Measurements from ENCODE around the gene PLIN4. TPM values are rescaled to one million over a fixed set of nuclear protein-coding genes. Genes with fewer than 3 reads are reported as not detected.
"Not testable (repeated sequence)": the region's sequence is repeated elsewhere in the genome, so short reads cannot be mapped to it uniquely, and the experiment has no call there.

Gene PLIN4
- total RNA-seq, 2 donors from 2014 or later: not detected

DNA sequence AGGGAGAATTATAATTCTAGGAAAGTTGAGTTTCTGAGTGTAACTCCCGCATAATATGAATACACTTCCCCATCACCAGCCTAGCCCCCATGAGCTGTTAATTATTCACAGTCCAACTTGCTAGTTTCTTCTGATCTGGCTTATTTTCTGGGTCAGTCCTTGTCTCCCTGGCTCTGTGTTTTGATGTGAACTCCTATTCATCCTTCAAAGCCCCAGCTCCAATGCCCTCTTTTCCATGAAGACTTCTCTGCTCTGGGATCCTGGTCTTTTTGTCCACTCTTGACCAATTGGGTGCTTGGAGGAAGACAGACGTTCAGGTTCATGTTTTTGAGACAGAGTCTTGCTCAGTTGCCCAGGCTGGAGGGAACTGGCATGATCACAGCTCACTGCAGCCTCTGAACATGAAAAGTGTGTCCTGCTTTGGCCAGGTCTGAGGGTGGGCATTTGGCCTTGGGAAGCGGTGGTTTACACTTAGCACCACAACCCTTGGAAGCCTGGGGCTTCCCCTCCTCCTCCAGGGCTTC is 20.9 kb upstream of the PLIN4 start:
- H3K27me3 Mint-ChIP-seq: peaks cover 7 to 10% of the 10 kb centered on the region in 2 donors
- DNase-seq (ENCODE audit: low spot score) (no peak), ATAC-seq (no peak)
- H3K4me1 Mint-ChIP-seq (ENCODE audit: low read depth in 2 of 2): peaks cover 0 to 9% of the 10 kb centered on the region in 2 donors
- no peaks in the 10 kb centered on the region for H3K9me3 Mint-ChIP-seq
- H3K4me3 Mint-ChIP-seq: no peak overlapping the region
- no peak overlapping the region for H3K27ac Mint-ChIP-seq
- no peaks in the 10 kb centered on the region for H3K36me3 Mint-ChIP-seq

DNA sequence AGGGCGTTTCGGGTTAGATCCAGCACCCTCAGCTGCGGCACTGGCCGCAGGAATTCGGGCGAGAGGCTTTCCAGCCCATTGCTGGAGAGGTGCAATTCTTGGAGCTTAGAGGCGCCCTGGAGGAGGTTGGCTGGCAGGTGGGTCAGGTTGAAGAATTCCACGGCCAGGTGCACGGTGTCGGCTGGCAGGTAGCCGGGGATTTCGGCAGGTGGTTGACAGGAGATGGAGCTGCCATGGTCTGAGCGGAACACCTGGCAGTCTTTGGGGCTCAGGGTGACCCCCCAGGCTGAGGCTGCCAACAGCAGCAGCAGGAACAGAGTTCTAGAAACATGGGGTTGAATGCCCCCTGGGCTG is 20.3 kb upstream of the PLIN4 start:
- Mint-ChIP-seq H3K36me3 (no peaks in the 10 kb centered on the region), H3K27ac (no peak overlapping the region), H3K27me3 (peaks cover 7 to 10% of the 10 kb centered on the region in 2 donors), H3K4me1 (ENCODE audit: low read depth in 2 of 2) (peaks cover 0 to 9% of the 10 kb centered on the region in 2 donors), H3K9me3 (no peaks in the 10 kb centered on the region), H3K4me3 (no peak overlapping the region)
- no peak for ATAC-seq
- DNase-seq (ENCODE audit: low spot score): no peak

DNA sequence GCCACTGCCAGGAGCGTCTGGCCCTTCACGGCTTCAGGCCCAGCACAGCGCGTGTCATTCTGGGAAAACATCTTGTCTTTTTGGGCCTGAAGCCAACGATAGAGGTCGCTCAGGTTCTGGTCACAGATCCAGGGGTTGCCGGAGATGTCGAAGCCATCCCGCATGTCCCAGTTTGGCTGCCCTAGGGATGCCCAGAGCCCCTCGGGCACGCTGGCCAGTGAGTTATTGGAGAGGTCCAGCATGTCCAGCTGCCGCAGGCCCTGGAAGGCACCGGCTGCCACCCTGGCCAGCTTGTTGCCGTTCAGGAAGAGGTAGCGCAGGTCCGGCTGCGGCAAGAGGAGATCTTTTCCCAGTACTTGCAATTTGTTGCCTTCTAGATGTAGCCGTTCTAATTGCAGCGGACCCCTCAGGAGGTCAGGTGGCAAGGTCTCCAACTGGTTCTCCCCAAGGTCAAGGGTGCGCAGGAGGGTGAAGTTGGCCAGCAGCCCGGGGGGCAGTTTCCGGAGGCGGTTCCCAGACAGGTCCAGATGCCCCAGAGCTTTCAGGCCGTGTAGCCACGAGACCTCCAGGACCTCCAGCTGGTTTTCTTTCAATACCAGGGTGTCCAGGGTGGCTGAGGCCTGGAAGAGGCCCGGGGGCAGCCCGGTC is 19.8 kb upstream of the PLIN4 start:
- no peaks in the 10 kb centered on the region for H3K36me3 Mint-ChIP-seq
- H3K27me3 Mint-ChIP-seq: peaks cover 7 to 14% of the 10 kb centered on the region in 2 donors
- H3K4me3 Mint-ChIP-seq: no peak overlapping the region
- H3K27ac Mint-ChIP-seq: no peak overlapping the region
- no peaks in the 10 kb centered on the region for H3K9me3 Mint-ChIP-seq
- no peak for ATAC-seq
- H3K4me1 Mint-ChIP-seq (ENCODE audit: low read depth in 2 of 2): peaks cover 0 to 9% of the 10 kb centered on the region in 2 donors
- no peak for DNase-seq (ENCODE audit: low spot score)

DNA sequence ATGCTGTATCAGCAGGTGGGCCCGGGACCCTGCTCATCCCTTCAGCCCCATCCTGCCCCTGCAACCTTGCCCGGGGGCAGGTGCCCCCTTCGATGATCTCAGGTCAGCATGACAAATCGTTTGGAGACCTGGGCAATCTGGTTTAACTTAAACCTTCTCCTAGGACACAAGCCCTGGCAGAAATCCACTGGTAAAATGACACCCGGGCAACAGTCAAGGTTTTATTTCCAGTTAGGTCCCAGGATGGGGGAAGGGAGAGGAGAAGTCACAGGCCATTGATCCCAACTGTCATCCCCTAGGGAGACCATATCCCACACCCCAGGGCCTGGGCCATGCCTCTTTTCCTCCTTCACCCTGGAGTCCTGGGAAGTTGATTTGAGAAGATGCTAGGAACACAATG is 18.5 kb upstream of the PLIN4 start:
- Mint-ChIP-seq H3K4me1 (ENCODE audit: low read depth in 2 of 2) (peaks cover 0 to 9% of the 10 kb centered on the region in 2 donors), H3K9me3 (no peaks in the 10 kb centered on the region), H3K27me3 (peaks cover 7 to 14% of the 10 kb centered on the region in 2 donors), H3K36me3 (no peaks in the 10 kb centered on the region), H3K4me3 (no peak overlapping the region), H3K27ac (no peak overlapping the region)
- DNase-seq (ENCODE audit: low spot score): no peak
- no peak for ATAC-seq

DNA sequence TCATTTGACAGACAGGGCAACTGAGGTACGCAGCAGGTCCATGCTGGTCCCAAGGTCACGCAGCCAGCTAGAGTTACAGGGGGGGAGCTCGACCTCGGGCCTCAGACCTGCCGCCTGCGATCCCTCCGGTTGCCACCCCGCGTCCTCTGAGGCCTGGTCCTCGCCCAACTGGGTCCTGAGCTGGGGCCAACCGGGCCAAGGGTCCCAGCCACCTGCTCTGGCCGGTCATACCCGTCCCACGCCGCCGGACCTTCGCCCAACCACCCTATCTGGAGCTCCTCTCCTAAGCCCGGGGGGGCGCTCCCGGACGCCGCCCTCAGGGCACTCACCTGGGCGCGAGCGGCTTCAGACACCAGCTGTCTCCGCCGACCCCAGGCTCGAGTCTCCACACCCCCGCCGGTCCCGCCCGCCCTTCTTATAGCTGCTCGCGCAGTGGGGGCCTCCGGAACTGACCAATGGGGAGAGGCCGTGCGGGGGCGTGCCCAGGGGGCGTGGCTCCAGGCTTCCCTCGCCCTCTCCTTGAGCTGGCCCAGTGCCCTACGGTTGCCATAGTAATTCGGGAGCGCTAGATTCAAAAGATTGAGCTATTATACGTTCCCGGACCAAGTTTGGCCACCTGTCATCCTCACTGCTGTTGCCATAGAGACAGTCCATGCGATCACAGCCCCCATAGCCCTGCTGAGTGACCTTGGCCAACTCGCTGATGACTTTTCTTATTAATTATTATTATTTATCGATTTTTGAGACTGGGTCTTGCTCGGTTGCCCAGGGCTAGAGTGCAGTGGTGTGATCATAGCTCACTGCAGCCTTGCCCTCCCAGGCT is 16.8 kb upstream of the PLIN4 start, which contains the start of gene PLIN5:
TSS of gene PLIN5 (minus strand) at position 389 of the 823 bp plus-strand sequence. CDS start 1,150 bp downstream, outside the sequence.
- no peak within 1 kb of the TSS for H3K27ac Mint-ChIP-seq
- no peak within 1 kb of the TSS for H3K4me3 Mint-ChIP-seq
- ATAC-seq: peak; percentile 31 to 70
- H3K27me3 Mint-ChIP-seq: peaks cover 7 to 14% of the 10 kb centered on the region in 2 donors
- no peak for DNase-seq (ENCODE audit: low spot score)
- no peaks in the 10 kb centered on the region for H3K36me3 Mint-ChIP-seq
- H3K4me1 Mint-ChIP-seq (ENCODE audit: low read depth in 2 of 2): peaks cover 0 to 7% of the 10 kb centered on the region in 2 donors
- H3K9me3 Mint-ChIP-seq: no peaks in the 10 kb centered on the region

DNA sequence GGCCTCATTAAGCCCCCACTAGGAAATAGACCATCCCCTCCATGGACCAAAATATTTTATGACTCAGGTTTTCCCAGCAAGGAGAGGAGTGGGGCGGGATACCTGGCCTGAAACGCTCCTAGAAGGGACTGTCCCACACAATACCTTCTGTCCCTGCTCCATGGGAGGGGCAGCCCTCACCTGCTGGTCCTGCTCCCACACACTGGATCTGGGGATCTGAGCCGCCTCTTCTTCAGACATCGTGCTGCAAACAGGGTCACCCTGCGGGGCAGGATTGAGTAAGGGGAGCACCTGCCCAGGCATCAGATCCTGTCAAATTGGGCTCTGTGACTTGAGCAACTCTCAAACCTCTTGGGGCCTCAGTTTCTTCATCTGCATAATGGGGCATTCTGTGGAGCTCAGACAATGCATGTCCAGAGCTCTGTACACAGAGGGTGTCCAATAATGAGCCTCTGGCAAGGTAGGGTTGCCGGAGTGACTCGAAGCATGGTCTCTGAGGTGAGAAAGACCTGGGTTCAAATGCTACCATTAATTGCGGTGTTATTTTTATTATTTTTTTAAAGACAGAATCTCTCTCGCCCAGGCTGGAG is 15.6 kb upstream of the PLIN4 start:
- Mint-ChIP-seq H3K4me3 (no peak overlapping the region), H3K27ac (no peak overlapping the region), H3K9me3 (no peaks in the 10 kb centered on the region), H3K36me3 (no peaks in the 10 kb centered on the region), H3K4me1 (ENCODE audit: low read depth in 2 of 2) (peaks cover 0 to 3% of the 10 kb centered on the region in 2 donors), H3K27me3 (peaks cover 7 to 8% of the 10 kb centered on the region in 2 donors)
- ATAC-seq: no peak
- no peak for DNase-seq (ENCODE audit: low spot score)

DNA sequence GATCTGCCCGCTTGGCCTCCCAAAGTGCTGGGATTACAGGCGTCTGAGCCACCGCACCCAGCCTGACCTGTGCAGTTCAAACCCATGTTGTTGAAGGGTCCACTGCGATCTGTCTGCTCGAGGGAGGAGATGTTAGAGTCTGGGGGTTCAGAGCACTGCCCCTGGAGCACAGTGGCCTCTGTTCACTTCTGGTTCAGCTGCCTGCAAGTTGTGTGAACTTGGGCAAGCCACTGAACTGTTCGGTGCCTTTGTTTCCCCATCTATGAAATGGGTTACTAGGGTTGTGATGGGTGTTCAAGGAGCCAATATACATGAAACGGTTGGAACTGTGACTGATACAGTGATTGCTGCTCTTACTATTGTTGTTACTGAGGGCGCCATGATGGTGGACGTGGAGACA is 15.0 kb upstream of the PLIN4 start:
- ATAC-seq: no peak
- peaks cover 7% of the 10 kb centered on the region in 2 donors for H3K27me3 Mint-ChIP-seq
- no peaks in the 10 kb centered on the region for H3K36me3 Mint-ChIP-seq
- peaks cover 0 to 3% of the 10 kb centered on the region in 2 donors for H3K4me1 Mint-ChIP-seq (ENCODE audit: low read depth in 2 of 2)
- H3K9me3 Mint-ChIP-seq: no peaks in the 10 kb centered on the region
- H3K4me3 Mint-ChIP-seq: no peak overlapping the region
- no peak for DNase-seq (ENCODE audit: low spot score)
- H3K27ac Mint-ChIP-seq: no peak overlapping the region

DNA sequence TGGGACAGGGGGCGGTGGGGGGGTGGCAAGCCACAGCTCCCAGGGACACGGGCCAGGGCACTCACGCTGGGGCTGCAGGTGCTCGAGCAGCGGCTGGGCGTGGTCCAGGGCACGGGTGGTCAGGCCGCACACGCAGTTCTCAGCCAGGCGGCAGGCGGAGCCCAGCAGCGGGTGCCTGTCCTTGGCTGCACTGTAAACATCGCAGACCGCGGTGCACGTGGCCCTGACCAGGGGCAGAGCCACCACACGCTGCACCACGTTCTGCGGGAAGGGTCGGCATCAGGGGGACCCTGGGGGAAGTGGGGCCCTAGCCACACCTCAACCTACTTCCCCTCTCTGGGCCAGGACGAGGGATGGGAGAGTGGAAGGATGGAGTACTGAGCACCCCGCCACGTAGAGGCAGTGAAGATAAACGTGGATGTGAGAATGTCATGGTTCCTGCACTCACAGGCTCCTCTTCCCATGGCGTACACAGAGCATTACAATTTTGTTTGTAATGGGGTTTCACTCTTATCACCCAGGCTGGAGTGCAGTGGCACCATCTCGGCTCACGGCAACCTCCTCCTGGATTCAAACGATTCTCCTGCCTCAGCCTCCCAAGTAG is 13.4 kb upstream of the PLIN4 start:
- Mint-ChIP-seq H3K4me1 (ENCODE audit: low read depth in 2 of 2) (peaks cover 0 to 3% of the 10 kb centered on the region in 2 donors), H3K36me3 (no peaks in the 10 kb centered on the region), H3K9me3 (no peaks in the 10 kb centered on the region), H3K27me3 (peaks cover 7% of the 10 kb centered on the region in 2 donors), H3K27ac (no peak overlapping the region), H3K4me3 (no peak overlapping the region)
- ATAC-seq (peak in 1 of 2 donors; percentile 26), DNase-seq (ENCODE audit: low spot score) (no peak)

DNA sequence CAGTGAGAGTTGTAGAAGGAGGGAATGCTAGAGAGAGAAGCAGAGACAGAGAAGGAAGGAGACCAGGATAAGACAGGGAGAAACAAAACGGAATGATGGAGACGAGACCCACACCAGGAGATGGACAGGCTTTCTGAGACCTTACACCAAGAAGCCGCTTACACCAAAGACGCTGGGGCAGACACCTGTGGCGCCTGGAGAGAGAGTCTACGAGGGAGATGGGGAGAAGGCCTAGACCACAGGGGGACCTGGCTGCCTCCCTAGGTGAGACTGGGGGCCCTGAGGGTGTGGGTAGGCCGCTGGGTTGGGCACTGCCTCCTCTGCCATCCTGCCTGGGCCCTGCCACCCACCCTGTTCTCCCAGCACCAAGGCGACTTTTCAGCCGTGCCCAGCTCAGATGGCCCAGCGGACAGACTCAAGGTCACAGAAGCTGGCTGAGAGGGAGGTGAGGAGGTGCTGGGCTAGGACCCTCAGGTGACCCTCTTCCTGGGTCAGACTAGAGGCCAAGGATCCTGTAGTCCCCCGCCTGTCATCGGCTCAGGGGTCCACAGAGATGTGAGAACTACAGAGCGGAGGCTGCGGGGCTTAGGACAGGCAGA is 11.7 kb upstream of the PLIN4 start:
- DNase-seq (ENCODE audit: low spot score) (no peak), ATAC-seq (no peak)
- Mint-ChIP-seq H3K27me3 (peaks cover 0 to 4% of the 10 kb centered on the region in 2 donors), H3K27ac (no peak overlapping the region), H3K4me3 (no peak overlapping the region), H3K36me3 (no peaks in the 10 kb centered on the region), H3K4me1 (ENCODE audit: low read depth in 2 of 2) (no peaks in the 10 kb centered on the region), H3K9me3 (no peaks in the 10 kb centered on the region)

DNA sequence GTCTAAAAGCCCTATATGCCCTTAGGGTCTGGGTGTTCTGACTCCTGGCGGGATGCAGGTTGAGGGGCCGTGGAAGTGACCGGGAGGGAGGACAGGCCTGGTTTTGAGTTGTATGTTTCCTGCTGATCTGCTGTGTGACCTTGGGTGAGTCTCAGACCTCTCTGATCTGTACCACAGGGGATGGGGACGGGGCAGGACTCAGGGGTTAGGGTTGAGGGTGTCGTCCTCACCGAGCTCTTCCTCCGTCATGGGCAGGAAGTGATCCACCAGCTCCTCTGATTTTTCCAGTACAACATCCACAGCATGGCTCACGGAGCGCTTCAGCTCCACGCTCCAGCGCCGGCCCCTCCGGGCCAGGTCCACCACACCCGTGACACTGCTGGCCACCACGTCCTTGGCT is 10.6 kb upstream of the PLIN4 start:
- H3K27ac Mint-ChIP-seq: no peak overlapping the region
- peaks cover 0 to 4% of the 10 kb centered on the region in 2 donors for H3K27me3 Mint-ChIP-seq
- H3K36me3 Mint-ChIP-seq: no peaks in the 10 kb centered on the region
- H3K4me3 Mint-ChIP-seq: no peak overlapping the region
- DNase-seq (ENCODE audit: low spot score): no peak
- no peaks in the 10 kb centered on the region for H3K4me1 Mint-ChIP-seq (ENCODE audit: low read depth in 2 of 2)
- ATAC-seq: no peak
- H3K9me3 Mint-ChIP-seq: no peaks in the 10 kb centered on the region

DNA sequence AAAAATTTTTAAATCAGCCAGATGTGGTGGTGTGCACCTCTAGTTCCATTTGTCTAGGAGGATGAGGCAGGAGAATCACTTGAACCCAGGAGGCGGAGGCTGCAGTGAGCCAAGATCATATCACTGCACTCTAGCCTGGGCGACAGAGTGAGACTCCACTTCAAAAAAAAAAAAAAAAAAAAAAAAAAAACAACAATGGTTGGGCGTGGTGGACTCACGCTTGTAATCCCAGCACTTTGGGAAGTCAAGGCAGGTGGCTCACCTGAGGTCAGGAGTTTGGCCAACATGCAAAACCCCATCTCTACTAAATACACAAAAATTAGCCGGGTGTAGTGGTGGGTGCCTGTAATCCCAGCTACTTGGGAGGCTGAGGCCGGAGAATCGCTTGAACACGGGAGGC is 9.1 kb upstream of the PLIN4 start:
- H3K4me1 Mint-ChIP-seq (ENCODE audit: low read depth in 2 of 2); ATAC-seq; H3K9me3 Mint-ChIP-seq; H3K27ac Mint-ChIP-seq; H3K36me3 Mint-ChIP-seq; H3K4me3 Mint-ChIP-seq; DNase-seq (ENCODE audit: low spot score); H3K27me3 Mint-ChIP-seq: not testable (repeated sequence)

DNA sequence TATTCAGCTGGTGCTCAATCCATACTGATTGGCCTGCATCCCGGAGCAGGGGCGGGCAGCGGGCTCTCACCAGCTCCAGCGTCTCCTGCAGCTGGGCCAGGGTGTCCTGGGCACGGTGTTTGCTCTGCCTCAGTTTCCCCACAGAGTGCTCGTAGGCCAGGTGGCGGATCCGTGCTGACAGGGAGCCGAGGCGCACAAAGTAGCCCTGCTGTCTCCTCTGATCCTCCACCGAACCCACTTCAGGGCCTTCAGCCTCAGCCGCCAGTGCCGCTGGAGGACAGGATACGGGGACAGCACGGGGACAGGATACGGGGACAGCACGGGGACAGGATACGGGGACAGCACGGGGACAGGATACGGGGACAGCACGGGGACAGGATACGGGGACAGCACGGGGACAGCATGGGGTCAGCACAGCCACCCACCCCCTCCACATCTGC is 7.3 kb upstream of the PLIN4 start:
- Mint-ChIP-seq H3K4me1 (ENCODE audit: low read depth in 2 of 2) (no peaks in the 10 kb centered on the region), H3K27ac (no peak overlapping the region), H3K36me3 (no peaks in the 10 kb centered on the region), H3K4me3 (no peak overlapping the region), H3K9me3 (no peaks in the 10 kb centered on the region), H3K27me3 (no peaks in the 10 kb centered on the region)
- DNase-seq (ENCODE audit: low spot score) (no peak), ATAC-seq (peak in 1 of 2 donors; percentile 7)

DNA sequence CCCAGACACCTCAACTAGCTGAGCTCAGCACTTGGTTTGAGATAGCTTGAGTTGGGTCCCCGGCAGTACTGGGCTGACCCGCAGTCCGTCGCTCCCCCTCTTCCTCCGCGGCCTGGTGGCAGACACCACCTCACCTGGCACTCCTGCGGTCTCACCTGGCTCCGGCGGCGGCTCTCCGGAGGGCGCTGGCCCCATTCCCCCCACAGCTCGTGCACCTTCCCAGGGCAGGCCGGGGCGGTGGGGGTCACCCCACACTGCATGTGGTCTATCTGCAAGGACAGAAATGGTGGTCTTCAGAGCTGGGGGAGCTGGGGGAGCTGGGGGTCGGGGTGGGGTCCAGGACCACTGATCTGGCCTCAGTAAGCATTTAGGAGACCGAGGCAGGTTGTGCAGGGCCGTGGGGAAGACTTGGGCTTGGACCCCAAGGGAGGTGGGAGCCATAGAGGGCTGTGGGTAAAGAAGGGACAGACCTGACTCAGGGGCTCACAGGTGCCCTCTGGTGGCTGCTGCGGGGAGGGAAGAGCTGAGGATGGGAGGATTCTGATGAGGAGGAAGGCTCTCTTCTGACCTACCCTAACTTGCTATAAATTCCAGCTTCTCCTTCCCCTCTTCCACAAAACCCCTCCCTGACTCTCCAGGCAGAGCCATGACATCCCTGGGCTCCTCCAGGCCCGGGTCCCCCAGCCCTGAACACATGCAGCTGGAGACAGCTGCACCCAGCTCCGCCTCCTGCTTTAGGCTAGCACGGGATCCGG is 6.7 kb upstream of the PLIN4 start:
- no peaks in the 10 kb centered on the region for H3K4me1 Mint-ChIP-seq (ENCODE audit: low read depth in 2 of 2)

More for the DNA sequence above, 6.7 kb upstream of the PLIN4 start:
- DNase-seq (ENCODE audit: low spot score) (no peak), ATAC-seq (peak; percentile 50 to 72)
- Mint-ChIP-seq H3K9me3 (no peaks in the 10 kb centered on the region), H3K36me3 (no peaks in the 10 kb centered on the region), H3K27ac (no peak overlapping the region), H3K27me3 (no peaks in the 10 kb centered on the region), H3K4me3 (no peak overlapping the region)
